GM21447 (cell line): Measurements from ENCODE around the gene THRAP3.
A peak's percentile ranks its signal among the peaks of the same experiment; 100 is the strongest.
"Not testable (repeated sequence)": the region's sequence is repeated elsewhere in the genome, so short reads cannot be mapped to it uniquely, and the experiment has no call there.

Experiments used
- ATAC-seq: cut with Tn5 transposase; IDR thresholded peaks from one replicate; pipeline ENCODE4 v1.9.1; 2021; ENCODE audit not compliant: unreplicated experiment

The THRAP3 gene

GRCh38 chr1:36204347-36204909, 19.8 kb upstream of the THRAP3 start:
- ATAC-seq, result no peak

DNA sequence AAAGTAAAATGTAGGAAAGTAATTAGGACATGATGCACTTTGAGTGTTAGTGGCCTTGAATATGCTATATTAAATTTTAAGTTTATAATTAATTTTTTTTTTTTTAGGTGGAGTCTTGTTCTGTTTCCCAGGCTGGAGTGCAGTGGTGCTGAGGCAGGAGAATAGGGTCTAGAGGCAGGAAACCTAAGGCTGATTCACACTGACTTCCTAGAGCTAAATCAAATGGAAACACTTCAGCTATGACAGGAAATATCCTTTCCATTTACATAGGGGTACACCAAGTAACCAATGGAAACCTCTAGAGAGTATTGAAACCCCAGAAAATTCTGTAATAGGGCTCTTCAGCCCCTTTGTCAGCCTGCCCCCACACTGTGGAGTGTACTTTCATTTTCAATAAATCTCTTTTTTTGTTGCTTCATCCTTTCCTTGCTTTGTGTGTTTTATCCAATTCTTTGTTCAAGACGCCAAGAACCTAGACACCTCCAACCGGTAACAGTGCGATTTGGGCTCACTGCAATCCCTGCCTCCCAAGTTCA, 17.9 kb upstream of the THRAP3 start:
- no peak for ATAC-seq

DNA sequence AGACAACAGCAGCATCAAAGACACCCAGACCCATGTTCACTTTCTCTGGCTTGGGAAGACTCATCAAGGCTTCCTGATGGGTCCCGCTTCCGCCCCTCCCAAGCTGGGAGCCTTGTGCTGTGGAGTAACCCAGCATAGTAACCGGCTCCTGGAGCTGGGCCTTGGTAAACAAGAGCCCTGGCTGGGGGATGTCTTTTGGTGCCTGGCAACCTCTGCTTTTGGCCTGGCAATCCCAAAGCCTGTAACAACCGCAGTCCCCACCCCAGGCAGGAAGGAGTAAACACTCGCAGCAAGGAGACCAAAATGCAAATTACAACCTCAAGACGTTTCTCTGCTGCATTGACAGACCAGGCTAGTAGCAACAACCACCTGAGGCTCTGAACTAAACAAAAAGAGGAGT, 16.9 kb upstream of the THRAP3 start:
- no peak for ATAC-seq

- no peak for ATAC-seq
Observed at GRCh38 chr1:36208978-36209703, 15.1 kb upstream of the THRAP3 start.

DNA sequence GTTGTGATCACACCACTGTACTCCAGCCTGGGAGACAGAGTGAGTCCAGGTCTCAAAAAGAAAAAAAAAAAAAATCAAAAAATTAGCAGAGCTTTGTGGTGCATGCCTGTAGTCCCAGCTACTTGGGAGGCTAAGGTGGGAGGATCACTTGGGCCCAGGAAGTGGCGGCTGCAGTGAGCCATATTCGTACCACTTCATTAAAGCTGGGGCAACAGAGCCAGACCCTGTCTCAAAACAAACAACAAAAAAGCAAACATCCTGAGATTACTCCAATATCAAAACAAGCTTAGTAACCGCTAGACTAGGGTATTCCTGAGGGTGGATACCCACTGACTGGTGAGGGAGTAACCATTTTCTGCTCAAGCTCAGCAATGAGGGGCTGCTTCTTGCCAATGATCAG, 12.9 kb upstream of the THRAP3 start:
- ATAC-seq, result no peak

DNA sequence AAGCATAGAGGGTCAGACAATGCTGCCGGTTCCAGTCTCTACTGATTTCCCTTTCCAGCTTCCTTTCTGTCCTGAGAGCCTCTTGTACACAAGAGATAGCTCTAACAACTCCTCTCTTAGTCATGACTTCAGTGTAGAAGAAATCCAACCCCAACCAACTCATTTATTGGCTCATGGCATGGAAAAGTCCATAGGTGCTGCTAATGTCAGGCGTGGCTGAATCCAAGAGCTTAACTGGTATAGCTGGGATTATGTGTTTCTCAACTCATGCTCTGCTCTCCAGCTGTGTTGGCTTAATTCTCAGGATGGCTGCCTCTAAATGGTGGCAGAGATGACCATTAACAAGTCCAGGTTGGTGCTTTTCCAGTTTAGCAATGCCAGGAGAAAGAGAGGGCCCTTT, 12.4 kb upstream of the THRAP3 start:
- no peak for ATAC-seq

- no peak for ATAC-seq
Observed at GRCh38 chr1:36212782-36213181, 11.5 kb upstream of the THRAP3 start.

GRCh38 chr1:36217670-36218069, 6.6 kb upstream of the THRAP3 start:
- ATAC-seq, result no peak

DNA sequence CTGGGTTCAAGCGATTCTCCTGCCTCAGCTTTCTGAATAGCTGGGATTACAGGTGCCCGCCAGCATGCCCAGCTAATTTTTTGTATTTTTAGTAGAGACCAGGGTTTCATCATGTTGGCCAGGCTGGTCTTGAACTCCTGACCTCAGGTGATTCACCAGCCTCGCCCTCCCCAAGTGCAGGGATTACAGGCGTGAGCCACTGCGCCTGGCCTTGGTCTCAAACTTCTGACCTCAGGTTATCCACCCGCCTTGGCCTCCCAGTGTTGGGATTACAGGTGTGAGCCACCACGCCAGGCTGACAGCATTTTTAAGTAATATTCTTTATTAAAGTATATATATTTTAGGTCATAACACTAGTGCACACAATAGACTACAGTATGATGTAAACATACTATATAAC, 2.3 kb upstream of the THRAP3 start:
- not testable (repeated sequence) for ATAC-seq

DNA sequence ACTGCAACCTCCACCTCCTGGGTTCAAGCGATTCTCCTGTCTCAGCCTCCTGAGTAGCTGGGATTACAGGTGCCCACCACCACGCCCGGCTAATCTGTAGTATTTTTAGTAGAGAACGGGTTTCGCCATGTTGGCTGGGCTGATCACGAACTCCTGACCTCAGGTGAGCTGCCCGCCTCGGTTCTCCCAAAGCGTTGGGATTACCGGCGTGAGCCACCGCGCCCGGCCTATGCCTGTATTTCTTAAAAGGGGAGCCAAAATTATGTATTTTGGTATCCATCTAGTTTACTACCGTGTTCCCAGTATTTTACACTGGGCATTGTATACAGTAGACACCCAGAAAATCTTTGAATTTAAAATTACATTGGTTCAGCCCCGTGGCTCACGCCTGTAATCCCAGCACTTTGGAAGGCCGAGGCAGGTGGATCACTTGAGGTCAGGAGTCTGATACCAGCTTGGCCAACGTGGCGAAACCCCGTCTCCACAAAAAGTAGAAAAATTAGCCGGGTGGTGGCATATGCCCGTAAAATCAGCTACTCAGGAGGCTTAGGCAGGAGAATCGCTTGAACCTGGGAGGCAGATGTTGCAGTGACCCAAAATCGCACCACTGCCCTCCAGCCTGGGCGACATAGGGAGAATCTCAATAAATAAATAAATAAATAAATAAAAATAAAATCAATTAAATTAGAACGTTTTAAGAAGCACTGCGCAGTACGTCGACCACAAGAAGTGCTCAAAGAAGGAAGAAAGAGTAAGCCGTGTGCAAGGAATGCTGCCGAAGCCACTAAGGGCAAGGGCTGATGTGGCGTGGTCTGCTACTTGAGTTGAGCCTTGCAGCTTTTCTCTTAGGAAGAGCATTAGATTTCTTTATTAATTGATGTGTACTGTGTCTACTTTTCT, 1.5 kb upstream of the THRAP3 start:
- no peak for ATAC-seq

- peak; percentile 29 for ATAC-seq
Observed at GRCh38 chr1:36223381-36223995, 755 bp upstream of the THRAP3 start.

- peak; percentile 51 for ATAC-seq
Observed at GRCh38 chr1:36224537-36225282, 467 bp downstream of the THRAP3 start.

DNA sequence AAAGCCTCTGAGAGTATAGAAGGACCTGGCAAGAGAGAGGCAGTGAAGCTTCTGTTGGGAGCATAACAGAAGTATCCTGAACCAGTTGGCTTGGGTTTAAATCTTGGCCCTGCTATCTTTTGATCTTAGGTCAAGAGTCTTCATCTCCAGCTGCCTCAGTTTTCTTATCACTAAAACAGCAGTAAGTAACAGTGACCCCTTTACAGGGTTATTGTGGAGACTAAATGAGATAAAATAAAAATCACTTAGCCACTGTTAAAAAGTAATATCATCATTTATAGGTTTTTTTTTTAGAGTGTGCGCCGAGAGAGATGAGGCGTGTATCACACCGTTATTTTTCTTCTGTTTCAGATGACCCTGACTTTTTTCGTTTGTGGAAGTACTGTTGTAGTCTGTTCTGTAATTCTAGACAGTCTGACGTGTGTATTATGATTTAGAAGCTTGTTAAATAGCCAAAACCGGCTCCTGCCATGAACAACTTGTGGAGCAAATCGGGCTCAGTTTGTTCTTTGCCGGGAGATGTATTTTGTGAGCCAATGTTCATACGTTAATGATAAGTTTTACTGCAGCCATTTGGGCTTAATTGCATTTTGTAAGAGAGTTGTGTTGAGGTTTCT, 1.1 kb downstream of the THRAP3 start:
- ATAC-seq, result no peak

DNA sequence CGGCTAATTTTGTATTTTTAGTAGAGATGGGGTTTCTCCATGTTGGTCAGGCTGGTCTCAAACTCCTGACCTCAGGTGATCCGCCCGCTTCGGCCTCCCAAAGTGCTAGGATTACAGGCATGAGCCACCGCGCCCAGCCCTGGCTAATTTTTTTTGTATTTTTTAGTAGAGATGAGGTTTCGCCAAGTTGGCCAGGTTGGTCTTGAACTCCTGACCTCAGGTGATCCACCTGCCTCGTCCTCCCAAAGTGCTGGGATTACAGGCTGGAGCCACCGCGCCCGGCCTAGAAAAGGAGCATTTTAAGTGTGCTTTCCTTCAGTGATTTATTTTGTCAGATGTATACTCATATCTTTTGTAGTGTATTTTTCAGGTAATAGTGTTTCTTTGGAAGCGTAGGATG, 6.0 kb downstream of the THRAP3 start:
- ATAC-seq, result not testable (repeated sequence)

- ATAC-seq, result no peak
Observed at GRCh38 chr1:36231191-36231590, 6.9 kb downstream of the THRAP3 start.

GRCh38 chr1:36232212-36233095, 8.2 kb downstream of the THRAP3 start:
- no peak for ATAC-seq

DNA sequence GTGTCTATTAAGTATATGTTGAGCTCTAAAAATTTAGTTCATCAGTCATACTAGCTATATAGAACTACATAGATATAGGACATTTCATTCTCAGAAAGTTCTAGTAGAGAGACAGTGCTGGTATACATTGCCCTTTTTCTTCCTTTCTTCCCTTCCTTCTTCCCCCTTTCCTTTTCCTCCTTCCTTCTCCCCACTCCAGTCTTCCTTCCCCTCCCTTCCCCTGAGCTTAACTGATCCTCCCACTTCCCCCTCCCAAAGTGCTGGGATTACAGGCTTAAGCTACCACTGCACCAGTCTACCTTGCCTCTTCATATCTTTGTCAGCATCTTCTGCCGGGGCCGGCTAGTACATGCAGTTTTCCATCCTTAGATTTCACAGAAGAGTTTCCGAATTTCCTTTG, 12.1 kb downstream of the THRAP3 start:
- no peak for ATAC-seq

- ATAC-seq, result no peak
Observed at GRCh38 chr1:36238433-36238832, 14.2 kb downstream of the THRAP3 start.
